ENCODE data around the gene NUMBL.

NUMBL gene

GRCh38 chr19:40707615-40708014 is 17.2 kb upstream of the NUMBL start:
- H3K9me3 ChIP-seq (ENCODE audit: control insufficient read depth, low read length) = no peaks in the 10 kb centered on the region
- no peak overlapping the region for H4K8ac ChIP-seq (ENCODE audit: low read length)
- H3K23ac ChIP-seq (ENCODE audit: low read length in 2 of 2) = no peak overlapping the region
- 98% methylated on average over 7 of the region's 7 CpGs for WGBS
- DNase-seq = no peak
- peaks cover 19% of the 10 kb centered on the region for H3K79me1 ChIP-seq (replicated peaks; ENCODE audit: low read length, poor library complexity, severe bottlenecking)
- no peak overlapping the region for H2AFZ ChIP-seq (ENCODE audit: low read depth, low read length)
- H2BK120ac ChIP-seq (ENCODE audit: low read depth, low read length) = no peak overlapping the region
- no peak overlapping the region for H3K18ac ChIP-seq (ENCODE audit: low read depth in 1 of 2, low read length in 2 of 2)
- H2AK5ac ChIP-seq (ENCODE audit: low read length, severe bottlenecking) = no peak overlapping the region
- no peak overlapping the region for H3K4ac ChIP-seq (ENCODE audit: low read depth in 1 of 2, low read length in 2 of 2)
- H3K27me3 ChIP-seq (ENCODE audit: control insufficient read depth in 1 of 2, insufficient read depth in 1 of 2, low read length in 2 of 2) = no peaks in the 10 kb centered on the region
- no peak overlapping the region for H3K4me3 ChIP-seq (ENCODE audit: insufficient read depth in 1 of 2, low read depth in 1 of 2, low read length in 2 of 2)
- H3K9ac ChIP-seq (ENCODE audit: low read length) = no peak overlapping the region
- no peak overlapping the region for H3K14ac ChIP-seq (ENCODE audit: low read length in 2 of 2)
- H4K91ac ChIP-seq (ENCODE audit: low read length) = no peak overlapping the region
- H3K27ac ChIP-seq (ENCODE audit: low read length, poor library complexity, severe bottlenecking) = no peak overlapping the region
- H3K4me2 ChIP-seq (ENCODE audit: low read length, poor library complexity, severe bottlenecking) = no peak overlapping the region
- H3K36me3 ChIP-seq (ENCODE audit: control insufficient read depth in 1 of 2, insufficient read depth in 2 of 2, low read depth in 1 of 2, low read length in 2 of 2) = peaks cover 50 to 71% of the 10 kb centered on the region in 2 experiments
- no peak overlapping the region for H2BK12ac ChIP-seq (ENCODE audit: low read length in 2 of 2)
- H2BK5ac ChIP-seq (ENCODE audit: low read depth, low read length, poor library complexity, severe bottlenecking) = no peak overlapping the region
- H3K4me1 ChIP-seq (ENCODE audit: control insufficient read depth, insufficient read depth, low read depth, low read length) = peaks cover 1% of the 10 kb centered on the region
- H2BK15ac ChIP-seq (ENCODE audit: low read depth, poor library complexity, severe bottlenecking) = no peak overlapping the region

GRCh38 chr19:40705950-40706619 is 15.6 kb upstream of the NUMBL start:
- no peak for DNase-seq
- WGBS = 84% methylated on average over 5 of the region's 7 CpGs
- Histone ChIP-seq H2BK120ac (ENCODE audit: low read depth, low read length) (no peak overlapping the region), H3K23ac (ENCODE audit: low read length in 2 of 2) (no peak overlapping the region), H3K4me1 (ENCODE audit: control insufficient read depth, insufficient read depth, low read depth, low read length) (peaks cover 1% of the 10 kb centered on the region), H3K27ac (ENCODE audit: low read length, poor library complexity, severe bottlenecking) (no peak overlapping the region), H2AK5ac (ENCODE audit: low read length, severe bottlenecking) (no peak overlapping the region), H2BK15ac (ENCODE audit: low read depth, poor library complexity, severe bottlenecking) (no peak overlapping the region), H3K79me1 (replicated peaks; ENCODE audit: low read length, poor library complexity, severe bottlenecking) (peaks cover 20% of the 10 kb centered on the region), H3K4ac (ENCODE audit: low read depth in 1 of 2, low read length in 2 of 2) (no peak overlapping the region), H2BK5ac (ENCODE audit: low read depth, low read length, poor library complexity, severe bottlenecking) (no peak overlapping the region), H4K8ac (ENCODE audit: low read length) (no peak overlapping the region), H3K36me3 (ENCODE audit: control insufficient read depth in 1 of 2, insufficient read depth in 2 of 2, low read depth in 1 of 2, low read length in 2 of 2) (peaks cover 61 to 75% of the 10 kb centered on the region in 2 experiments), H3K9ac (ENCODE audit: low read length) (no peak overlapping the region), H4K91ac (ENCODE audit: low read length) (no peak overlapping the region), H3K27me3 (ENCODE audit: control insufficient read depth in 1 of 2, insufficient read depth in 1 of 2, low read length in 2 of 2) (no peaks in the 10 kb centered on the region), H3K9me3 (ENCODE audit: control insufficient read depth, low read length) (no peaks in the 10 kb centered on the region), H3K18ac (ENCODE audit: low read depth in 1 of 2, low read length in 2 of 2) (no peak overlapping the region), H2BK12ac (ENCODE audit: low read length in 2 of 2) (no peak overlapping the region), H3K4me2 (ENCODE audit: low read length, poor library complexity, severe bottlenecking) (no peak overlapping the region), H3K4me3 (ENCODE audit: insufficient read depth in 1 of 2, low read depth in 1 of 2, low read length in 2 of 2) (no peak overlapping the region), H2AFZ (ENCODE audit: low read depth, low read length) (no peak overlapping the region), H3K14ac (ENCODE audit: low read length in 2 of 2) (no peak overlapping the region)

DNA sequence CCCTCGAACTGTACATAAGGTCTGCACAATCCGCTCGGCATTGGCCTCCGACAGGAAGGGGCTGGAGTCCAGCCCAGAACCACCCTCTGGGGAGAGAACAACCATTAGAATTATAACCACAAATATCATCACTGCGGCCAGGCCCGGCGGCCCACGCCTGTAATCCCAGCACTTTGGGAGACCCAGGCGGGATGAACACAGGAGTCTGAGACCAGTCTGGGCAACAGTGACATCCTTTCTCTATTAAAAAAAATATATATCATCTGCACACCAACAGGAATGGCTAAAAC is 14.9 kb upstream of the NUMBL start:
- H2BK15ac ChIP-seq (ENCODE audit: low read depth, poor library complexity, severe bottlenecking) = no peak overlapping the region
- no peak overlapping the region for H3K18ac ChIP-seq (ENCODE audit: low read depth in 1 of 2, low read length in 2 of 2)
- H4K91ac ChIP-seq (ENCODE audit: low read length) = no peak overlapping the region
- no peak overlapping the region for H3K4me3 ChIP-seq (ENCODE audit: insufficient read depth in 1 of 2, low read depth in 1 of 2, low read length in 2 of 2)
- H2BK12ac ChIP-seq (ENCODE audit: low read length in 2 of 2) = no peak overlapping the region
- no peak overlapping the region for H3K27ac ChIP-seq (ENCODE audit: low read length, poor library complexity, severe bottlenecking)
- H3K9ac ChIP-seq (ENCODE audit: low read length) = no peak overlapping the region
- H3K4ac ChIP-seq (ENCODE audit: low read depth in 1 of 2, low read length in 2 of 2) = no peak overlapping the region
- peaks cover 64 to 77% of the 10 kb centered on the region in 2 experiments for H3K36me3 ChIP-seq (ENCODE audit: control insufficient read depth in 1 of 2, insufficient read depth in 2 of 2, low read depth in 1 of 2, low read length in 2 of 2)
- no peaks in the 10 kb centered on the region for H3K27me3 ChIP-seq (ENCODE audit: control insufficient read depth in 1 of 2, insufficient read depth in 1 of 2, low read length in 2 of 2)
- H2AFZ ChIP-seq (ENCODE audit: low read depth, low read length) = no peak overlapping the region
- 97% methylated on average over 9 of the region's 9 CpGs for WGBS
- H3K79me1 ChIP-seq (replicated peaks; ENCODE audit: low read length, poor library complexity, severe bottlenecking) = peaks cover 18% of the 10 kb centered on the region
- H3K4me2 ChIP-seq (ENCODE audit: low read length, poor library complexity, severe bottlenecking) = no peak overlapping the region
- H3K9me3 ChIP-seq (ENCODE audit: control insufficient read depth, low read length) = no peaks in the 10 kb centered on the region
- no peak overlapping the region for H2AK5ac ChIP-seq (ENCODE audit: low read length, severe bottlenecking)
- DNase-seq = no peak
- no peak overlapping the region for H3K23ac ChIP-seq (ENCODE audit: low read length in 2 of 2)
- peaks cover 3% of the 10 kb centered on the region for H3K4me1 ChIP-seq (ENCODE audit: control insufficient read depth, insufficient read depth, low read depth, low read length)
- H3K14ac ChIP-seq (ENCODE audit: low read length in 2 of 2) = no peak overlapping the region
- no peak overlapping the region for H2BK120ac ChIP-seq (ENCODE audit: low read depth, low read length)
- H2BK5ac ChIP-seq (ENCODE audit: low read depth, low read length, poor library complexity, severe bottlenecking) = no peak overlapping the region
- no peak overlapping the region for H4K8ac ChIP-seq (ENCODE audit: low read length)

- no peak overlapping the region for H3K23ac ChIP-seq (ENCODE audit: low read length in 2 of 2)
- H4K8ac ChIP-seq (ENCODE audit: low read length) = no peak overlapping the region
- H3K27ac ChIP-seq (ENCODE audit: low read length, poor library complexity, severe bottlenecking) = no peak overlapping the region
- H3K18ac ChIP-seq (ENCODE audit: low read depth in 1 of 2, low read length in 2 of 2) = no peak overlapping the region
- H3K79me1 ChIP-seq (replicated peaks; ENCODE audit: low read length, poor library complexity, severe bottlenecking) = peaks cover 15% of the 10 kb centered on the region
- no peak overlapping the region for H2BK12ac ChIP-seq (ENCODE audit: low read length in 2 of 2)
- DNase-seq = no peak
- H2BK5ac ChIP-seq (ENCODE audit: low read depth, low read length, poor library complexity, severe bottlenecking) = no peak overlapping the region
- peaks cover 65 to 79% of the 10 kb centered on the region in 2 experiments for H3K36me3 ChIP-seq (ENCODE audit: control insufficient read depth in 1 of 2, insufficient read depth in 2 of 2, low read depth in 1 of 2, low read length in 2 of 2)
- H4K91ac ChIP-seq (ENCODE audit: low read length) = no peak overlapping the region
- 98% methylated on average over 17 of the region's 18 CpGs for WGBS
- no peak overlapping the region for H3K4ac ChIP-seq (ENCODE audit: low read depth in 1 of 2, low read length in 2 of 2)
- no peaks in the 10 kb centered on the region for H3K9me3 ChIP-seq (ENCODE audit: control insufficient read depth, low read length)
- no peak overlapping the region for H2AFZ ChIP-seq (ENCODE audit: low read depth, low read length)
- H3K27me3 ChIP-seq (ENCODE audit: control insufficient read depth in 1 of 2, insufficient read depth in 1 of 2, low read length in 2 of 2) = no peaks in the 10 kb centered on the region
- H3K9ac ChIP-seq (ENCODE audit: low read length) = no peak overlapping the region
- H3K4me3 ChIP-seq (ENCODE audit: insufficient read depth in 1 of 2, low read depth in 1 of 2, low read length in 2 of 2) = no peak overlapping the region
- H2BK120ac ChIP-seq (ENCODE audit: low read depth, low read length) = no peak overlapping the region
- no peak overlapping the region for H2AK5ac ChIP-seq (ENCODE audit: low read length, severe bottlenecking)
- H2BK15ac ChIP-seq (ENCODE audit: low read depth, poor library complexity, severe bottlenecking) = no peak overlapping the region
- H3K4me2 ChIP-seq (ENCODE audit: low read length, poor library complexity, severe bottlenecking) = no peak overlapping the region
- no peak overlapping the region for H3K14ac ChIP-seq (ENCODE audit: low read length in 2 of 2)
- peaks cover 7% of the 10 kb centered on the region for H3K4me1 ChIP-seq (ENCODE audit: control insufficient read depth, insufficient read depth, low read depth, low read length)
Observed at GRCh38 chr19:40704491-40705361, 14.3 kb upstream of the NUMBL start.

Data from mesenchymal stem cell (in vitro differentiated cells and primary cell).